ENCODE data around the gene KCNH8. TPM values are rescaled to one million over a fixed set of nuclear protein-coding genes. Genes with fewer than 3 reads are reported as not detected.
A peak's percentile ranks its signal among the peaks of the same experiment; 100 is the strongest.
"Not testable (repeated sequence)": the region's sequence is repeated elsewhere in the genome, so short reads cannot be mapped to it uniquely, and the experiment has no call there.

The KCNH8 gene
- total RNA-seq, 6 experiments from 2014 or later: not detected

DNA sequence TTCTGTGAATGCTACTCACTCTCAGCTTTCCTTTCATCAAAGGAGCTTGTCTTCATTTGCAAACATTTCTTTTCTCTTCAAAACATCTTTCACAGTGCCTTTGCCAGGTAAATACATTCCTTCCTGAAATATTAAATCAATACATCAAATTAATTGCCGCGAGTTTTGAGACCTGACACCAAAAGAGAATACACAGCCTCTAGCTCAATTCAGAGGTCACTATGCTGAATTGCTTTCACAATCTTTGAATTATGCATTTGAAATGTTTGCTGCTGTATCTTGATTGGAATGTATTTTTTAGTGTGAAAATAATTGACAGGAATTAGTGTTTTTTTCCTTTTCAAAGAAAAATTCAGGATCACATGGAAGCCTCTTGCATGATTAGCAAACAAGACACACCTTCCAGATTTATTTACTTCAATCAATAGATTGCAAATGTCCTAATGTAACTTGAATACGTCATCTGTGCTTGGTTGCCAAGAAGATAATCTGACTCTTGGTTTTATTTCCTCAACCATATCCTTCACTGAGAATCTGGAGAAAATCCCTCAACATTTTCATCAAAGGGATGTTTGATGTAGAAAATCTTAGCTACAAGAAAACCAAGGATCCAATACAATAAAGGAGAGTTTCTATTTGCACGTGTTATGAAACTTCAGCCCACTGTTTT lies 83.6 kb downstream of the KCNH8 start:
- no peaks in the 10 kb centered on the region for H3K36me3 ChIP-seq
- H3K9me3 ChIP-seq: no peaks in the 10 kb centered on the region
- no peak for TF ChIP-seq POLR2A (IDR thresholded peaks at IDR 0.05)
- TF ChIP-seq, protein P1, sequence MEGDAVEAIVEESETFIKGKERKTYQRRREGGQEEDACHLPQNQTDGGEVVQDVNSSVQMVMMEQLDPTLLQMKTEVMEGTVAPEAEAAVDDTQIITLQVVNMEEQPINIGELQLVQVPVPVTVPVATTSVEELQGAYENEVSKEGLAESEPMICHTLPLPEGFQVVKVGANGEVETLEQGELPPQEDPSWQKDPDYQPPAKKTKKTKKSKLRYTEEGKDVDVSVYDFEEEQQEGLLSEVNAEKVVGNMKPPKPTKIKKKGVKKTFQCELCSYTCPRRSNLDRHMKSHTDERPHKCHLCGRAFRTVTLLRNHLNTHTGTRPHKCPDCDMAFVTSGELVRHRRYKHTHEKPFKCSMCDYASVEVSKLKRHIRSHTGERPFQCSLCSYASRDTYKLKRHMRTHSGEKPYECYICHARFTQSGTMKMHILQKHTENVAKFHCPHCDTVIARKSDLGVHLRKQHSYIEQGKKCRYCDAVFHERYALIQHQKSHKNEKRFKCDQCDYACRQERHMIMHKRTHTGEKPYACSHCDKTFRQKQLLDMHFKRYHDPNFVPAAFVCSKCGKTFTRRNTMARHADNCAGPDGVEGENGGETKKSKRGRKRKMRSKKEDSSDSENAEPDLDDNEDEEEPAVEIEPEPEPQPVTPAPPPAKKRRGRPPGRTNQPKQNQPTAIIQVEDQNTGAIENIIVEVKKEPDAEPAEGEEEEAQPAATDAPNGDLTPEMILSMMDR (IDR thresholded peaks at IDR 0.05): no peak
- intact Hi-C loops (cut with DNase I): no loop called here
- DNase-seq (no peak), ATAC-seq (peak in 2 of 4 donors; percentile 48 to 49)
- H3K27ac ChIP-seq: no peak overlapping the region
- H3K4me1 ChIP-seq: peaks cover 0 to 9% (median 0%) of the 10 kb centered on the region in 4 donors
- H3K27me3 ChIP-seq: no peaks in the 10 kb centered on the region
- H3K4me3 ChIP-seq: no peak overlapping the region
- 45% methylated on average over 4 of the region's 4 CpGs for WGBS (ENCODE audit: insufficient coverage, low coverage, low lambda C conversion rate, missing lambda C conversion rate)

DNA sequence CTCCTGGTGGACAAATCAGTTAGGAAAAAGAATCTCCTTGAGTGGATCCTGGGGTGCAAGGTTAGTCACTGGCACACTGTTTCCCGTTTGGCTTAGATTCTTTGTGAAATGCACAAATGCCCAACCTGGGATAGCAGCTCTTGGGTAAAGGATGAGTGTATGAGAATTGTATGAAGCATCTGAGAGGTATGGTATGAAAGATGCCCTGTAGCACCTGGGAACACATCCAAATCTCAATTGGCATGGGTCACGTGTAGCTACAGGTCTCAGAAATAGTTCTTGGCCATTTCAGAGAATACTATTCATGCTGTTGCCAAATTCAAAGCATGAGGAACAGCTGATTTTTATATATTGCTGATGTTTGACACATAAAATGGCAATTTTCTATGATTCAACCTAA lies 84.3 kb downstream of the KCNH8 start:
- Histone ChIP-seq H3K9me3 (no peaks in the 10 kb centered on the region), H3K27me3 (no peaks in the 10 kb centered on the region), H3K27ac (no peak overlapping the region), H3K4me3 (no peak overlapping the region), H3K36me3 (no peaks in the 10 kb centered on the region), H3K4me1 (peaks cover 0 to 9% (median 0%) of the 10 kb centered on the region in 4 donors)
- TF ChIP-seq POLR2A (IDR thresholded peaks at IDR 0.05): no peak
- TF ChIP-seq, protein P1 (IDR thresholded peaks at IDR 0.05): no peak
- ATAC-seq: peak in 1 of 4 donors; percentile 44
- DNase-seq: no peak
- intact Hi-C loops (cut with DNase I): no loop called here
- WGBS (ENCODE audit: insufficient coverage, low coverage, low lambda C conversion rate, missing lambda C conversion rate): 27% methylated on average over 2 of the region's 2 CpGs

DNA sequence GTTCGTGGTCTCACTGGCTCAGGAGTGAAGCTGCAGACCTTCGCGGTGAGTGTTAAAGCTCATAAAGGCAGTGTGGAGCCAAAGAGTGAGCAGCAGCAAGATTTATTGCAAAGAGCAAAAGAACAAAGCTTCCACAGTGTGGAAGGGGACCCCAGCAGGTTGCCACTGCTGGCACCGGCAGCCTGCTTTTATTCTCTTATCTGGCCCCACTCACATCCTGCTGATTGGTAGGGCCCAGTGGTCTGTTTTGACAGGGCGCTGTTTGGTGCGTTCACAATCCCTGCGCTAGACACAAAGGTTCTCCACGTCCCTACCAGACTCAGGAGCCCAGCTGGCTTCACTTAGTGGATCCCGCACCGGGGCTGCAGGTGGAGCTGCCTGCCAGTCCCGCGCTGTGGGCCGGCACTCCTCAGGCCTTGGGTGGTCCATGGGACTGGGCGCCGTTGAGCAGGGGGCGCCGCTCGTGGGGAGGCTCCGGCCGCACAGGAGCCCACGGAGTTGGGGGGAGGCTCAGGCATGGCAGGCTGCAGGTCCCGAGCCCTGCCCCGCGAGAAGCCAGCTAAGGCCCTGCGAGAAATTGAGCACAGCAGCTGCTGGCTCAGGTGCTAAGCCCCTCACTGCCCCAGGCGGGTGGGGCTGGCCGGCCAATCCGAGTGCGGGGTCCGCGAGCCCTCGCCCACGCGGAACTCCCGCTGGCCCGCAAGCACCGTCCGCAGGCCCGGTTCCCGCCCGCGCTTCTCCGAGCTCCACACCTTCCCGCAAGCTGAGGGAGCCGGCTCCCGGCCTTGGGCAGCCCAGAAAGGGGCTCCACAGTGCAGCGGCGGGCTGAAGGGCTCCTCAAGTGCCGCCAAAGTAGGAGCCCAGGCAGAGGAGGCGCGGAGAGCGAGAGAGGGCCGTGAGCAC lies 85.8 kb downstream of the KCNH8 start:
- peak in 1 of 3 donors; percentile 53 for DNase-seq
- H3K9me3 ChIP-seq; H3K4me3 ChIP-seq; H3K27me3 ChIP-seq; H3K4me1 ChIP-seq; H3K27ac ChIP-seq; ATAC-seq; H3K36me3 ChIP-seq; intact Hi-C loops (cut with DNase I): not testable (repeated sequence)
- 72% methylated on average over 5 of the region's 53 CpGs for WGBS (ENCODE audit: insufficient coverage, low coverage, low lambda C conversion rate, missing lambda C conversion rate)

DNA sequence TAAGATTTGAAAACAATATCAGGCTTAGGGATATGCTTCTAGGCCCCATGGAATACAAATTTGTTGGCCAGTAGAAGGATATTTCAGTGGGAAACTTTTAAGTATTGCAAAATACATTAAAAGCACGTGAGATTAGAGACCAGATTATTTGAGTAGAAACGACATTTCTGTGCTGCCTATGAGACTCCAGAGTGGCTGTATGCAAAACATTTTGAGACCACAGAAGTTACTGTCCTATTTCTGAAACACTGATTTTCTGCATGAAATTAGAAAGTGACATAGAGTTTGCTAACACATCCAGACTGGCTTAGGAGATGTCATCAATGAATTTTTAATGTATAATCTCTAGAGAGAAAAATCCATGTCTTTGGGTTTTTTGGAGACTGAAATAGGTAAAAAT lies 99.8 kb downstream of the KCNH8 start:
- DNase-seq: no peak
- Histone ChIP-seq H3K27ac (no peak overlapping the region), H3K27me3 (no peaks in the 10 kb centered on the region), H3K4me1 (no peaks in the 10 kb centered on the region), H3K36me3 (no peaks in the 10 kb centered on the region), H3K4me3 (no peak overlapping the region), H3K9me3 (no peaks in the 10 kb centered on the region)
- WGBS (ENCODE audit: insufficient coverage, low coverage, low lambda C conversion rate, missing lambda C conversion rate): 29% methylated on average over 2 of the region's 2 CpGs
- intact Hi-C loops (cut with DNase I): no loop called here
- no peak for TF ChIP-seq POLR2A (IDR thresholded peaks at IDR 0.05)
- TF ChIP-seq, protein P1 (IDR thresholded peaks at IDR 0.05): no peak
- no peak for ATAC-seq

DNA sequence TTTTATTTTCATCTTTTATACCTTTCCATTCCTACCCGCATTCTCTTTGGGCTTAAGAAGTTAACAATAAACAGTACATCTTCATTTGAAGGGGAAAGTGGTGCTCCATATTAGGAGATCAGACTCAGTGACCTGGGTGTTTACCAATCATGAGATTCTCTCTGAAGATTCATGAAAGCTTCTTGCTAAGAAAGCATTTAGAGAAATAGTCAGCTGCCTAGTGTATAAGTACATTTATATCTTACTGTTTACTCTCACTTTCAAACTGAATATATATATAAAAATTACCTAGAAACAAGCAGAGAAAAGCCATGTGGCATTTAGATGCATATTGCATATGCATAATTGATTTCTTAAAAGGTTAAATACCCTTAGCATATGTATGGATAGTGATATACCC lies 100.5 kb downstream of the KCNH8 start:
- 56% methylated on average over 1 of the region's 1 CpG for WGBS (ENCODE audit: insufficient coverage, low coverage, low lambda C conversion rate, missing lambda C conversion rate)

More for the DNA sequence above, 100.5 kb downstream of the KCNH8 start:
- no peak overlapping the region for H3K4me3 ChIP-seq
- no peak for TF ChIP-seq POLR2A (IDR thresholded peaks at IDR 0.05)
- TF ChIP-seq, protein P1 (IDR thresholded peaks at IDR 0.05): no peak
- intact Hi-C loops (cut with DNase I): no loop called here
- no peaks in the 10 kb centered on the region for H3K4me1 ChIP-seq
- H3K27me3 ChIP-seq: no peaks in the 10 kb centered on the region
- DNase-seq: no peak
- no peaks in the 10 kb centered on the region for H3K9me3 ChIP-seq
- ATAC-seq: no peak
- no peak overlapping the region for H3K27ac ChIP-seq
- no peaks in the 10 kb centered on the region for H3K36me3 ChIP-seq

Data from right lobe of liver (tissue), 6 donors.